Measurements from ENCODE around the gene ANKRD66. TPM values are rescaled to one million over a fixed set of nuclear protein-coding genes. Genes with fewer than 3 reads are reported as not detected.
"Not testable (repeated sequence)": the region's sequence is repeated elsewhere in the genome, so short reads cannot be mapped to it uniquely, and the experiment has no call there.

ANKRD66 gene
- polyA plus RNA-seq, 2 donors = not detected

DNA sequence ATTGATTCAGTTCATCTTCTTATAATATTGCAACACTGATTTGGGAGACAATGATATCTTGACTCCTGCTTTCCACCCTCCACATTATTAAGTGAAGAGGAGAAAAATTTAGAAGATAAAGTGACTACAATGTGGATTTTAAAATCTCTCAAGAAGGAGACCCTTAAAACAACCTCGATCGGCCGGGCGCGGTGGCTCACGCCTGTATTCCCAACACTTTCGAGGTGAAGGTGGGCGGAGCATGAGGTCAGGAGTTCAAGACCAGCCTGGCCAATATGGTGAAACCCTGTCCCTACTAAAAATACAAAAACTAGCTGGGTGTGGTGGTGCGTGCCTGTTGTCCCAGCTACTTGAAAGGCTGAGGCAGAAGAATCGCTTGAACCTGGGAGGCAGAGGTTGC lies 17.5 kb downstream of the ANKRD66 start:
- not testable (repeated sequence) for H3K4me3 ChIP-seq (ENCODE audit: low read depth in 1 of 2, low read length in 2 of 2); H3K9me3 ChIP-seq (ENCODE audit: control insufficient read depth in 2 of 2, insufficient read depth in 1 of 2, low read depth in 1 of 2, low read length in 1 of 2); H3K27ac ChIP-seq (ENCODE audit: low read depth in 2 of 2, low read length in 1 of 2); H3K27me3 ChIP-seq (ENCODE audit: control insufficient read depth in 1 of 2, insufficient read depth in 2 of 2, low read length in 2 of 2); H3K36me3 ChIP-seq (ENCODE audit: control insufficient read depth in 2 of 2, insufficient read depth in 2 of 2, low read length in 1 of 2); H3K4me1 ChIP-seq (ENCODE audit: control insufficient read depth in 2 of 2, insufficient read depth in 2 of 2, low read length in 1 of 2)
- WGBS, 2 donors = 93 to 95% methylated on average over 10 of the region's 10 CpGs

GRCh38 chr6:46764961-46765360 lies 18.2 kb downstream of the ANKRD66 start:
- no peaks in the 10 kb centered on the region for H3K9me3 ChIP-seq (ENCODE audit: control insufficient read depth in 2 of 2, insufficient read depth in 1 of 2, low read depth in 1 of 2, low read length in 1 of 2)
- no peaks in the 10 kb centered on the region for H3K27me3 ChIP-seq (ENCODE audit: control insufficient read depth in 1 of 2, insufficient read depth in 2 of 2, low read length in 2 of 2)
- no peak overlapping the region for H3K27ac ChIP-seq (ENCODE audit: low read depth in 2 of 2, low read length in 1 of 2)
- H3K4me1 ChIP-seq (ENCODE audit: control insufficient read depth in 2 of 2, insufficient read depth in 2 of 2, low read length in 1 of 2) = no peaks in the 10 kb centered on the region
- 92 to 94% methylated on average over 5 of the region's 5 CpGs for WGBS, 2 donors
- no peak overlapping the region for H3K4me3 ChIP-seq (ENCODE audit: low read depth in 1 of 2, low read length in 2 of 2)
- no peaks in the 10 kb centered on the region for H3K36me3 ChIP-seq (ENCODE audit: control insufficient read depth in 2 of 2, insufficient read depth in 2 of 2, low read length in 1 of 2)

- Histone ChIP-seq H3K27me3 (ENCODE audit: control insufficient read depth in 1 of 2, insufficient read depth in 2 of 2, low read length in 2 of 2) (no peaks in the 10 kb centered on the region), H3K4me3 (ENCODE audit: low read depth in 1 of 2, low read length in 2 of 2) (no peak overlapping the region), H3K36me3 (ENCODE audit: control insufficient read depth in 2 of 2, insufficient read depth in 2 of 2, low read length in 1 of 2) (no peaks in the 10 kb centered on the region), H3K27ac (ENCODE audit: low read depth in 2 of 2, low read length in 1 of 2) (no peak overlapping the region), H3K4me1 (ENCODE audit: control insufficient read depth in 2 of 2, insufficient read depth in 2 of 2, low read length in 1 of 2) (no peaks in the 10 kb centered on the region), H3K9me3 (ENCODE audit: control insufficient read depth in 2 of 2, insufficient read depth in 1 of 2, low read depth in 1 of 2, low read length in 1 of 2) (no peaks in the 10 kb centered on the region)
- 88 to 91% methylated on average over 1 of the region's 1 CpG for WGBS, 2 donors
These were observed 25.3 kb downstream of the ANKRD66 start for GRCh38 chr6:46772016-46772415.

- 74% methylated on average over 2 of the region's 2 CpGs for WGBS, 2 donors
- H3K27ac ChIP-seq (ENCODE audit: low read depth in 2 of 2, low read length in 1 of 2) = no peak overlapping the region
- no peaks in the 10 kb centered on the region for H3K36me3 ChIP-seq (ENCODE audit: control insufficient read depth in 2 of 2, insufficient read depth in 2 of 2, low read length in 1 of 2)
These were observed 26.0 kb downstream of the ANKRD66 start for GRCh38 chr6:46772762-46773161.

DNA sequence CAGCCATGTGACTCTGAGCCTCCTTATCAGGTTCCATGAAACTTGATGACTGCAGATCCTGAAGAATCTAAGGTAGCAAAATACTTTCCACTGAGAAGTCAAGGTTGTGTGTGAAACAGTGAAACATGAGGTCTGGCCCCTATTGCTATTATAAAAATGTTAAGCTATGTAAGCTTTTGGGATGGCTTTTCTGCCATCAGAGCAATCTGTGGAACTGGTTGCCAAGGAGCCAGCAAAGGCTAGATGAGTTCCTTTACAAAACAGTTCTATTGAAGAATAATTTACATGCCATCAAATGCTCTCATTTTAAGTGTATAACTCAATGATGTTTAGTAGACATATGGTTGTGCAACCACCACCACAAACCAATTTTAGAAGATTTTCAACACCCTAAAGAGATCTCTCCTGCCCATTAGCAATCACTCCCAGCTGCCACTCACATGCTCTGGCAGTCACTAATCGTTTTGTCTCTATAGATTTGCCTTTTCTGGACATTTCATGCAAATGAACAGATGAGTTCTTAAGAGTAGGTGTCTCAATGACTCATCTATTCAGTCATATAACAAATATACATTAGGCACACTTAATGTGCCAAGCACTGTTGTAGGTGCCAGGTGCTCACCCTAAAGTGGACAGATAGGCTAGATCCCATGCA lies 26.6 kb downstream of the ANKRD66 start:
- WGBS, 2 donors = 35 to 64% methylated on average over 1 of the region's 1 CpG
- H3K27ac ChIP-seq (ENCODE audit: low read depth in 2 of 2, low read length in 1 of 2) = no peak overlapping the region

More at GRCh38 chr6:46772762-46773161, 26.0 kb downstream of the ANKRD66 start:
- no peaks in the 10 kb centered on the region for H3K27me3 ChIP-seq (ENCODE audit: control insufficient read depth in 1 of 2, insufficient read depth in 2 of 2, low read length in 2 of 2)
- no peaks in the 10 kb centered on the region for H3K4me1 ChIP-seq (ENCODE audit: control insufficient read depth in 2 of 2, insufficient read depth in 2 of 2, low read length in 1 of 2)
- H3K9me3 ChIP-seq (ENCODE audit: control insufficient read depth in 2 of 2, insufficient read depth in 1 of 2, low read depth in 1 of 2, low read length in 1 of 2) = no peaks in the 10 kb centered on the region
- no peak overlapping the region for H3K4me3 ChIP-seq (ENCODE audit: low read depth in 1 of 2, low read length in 2 of 2)

DNA sequence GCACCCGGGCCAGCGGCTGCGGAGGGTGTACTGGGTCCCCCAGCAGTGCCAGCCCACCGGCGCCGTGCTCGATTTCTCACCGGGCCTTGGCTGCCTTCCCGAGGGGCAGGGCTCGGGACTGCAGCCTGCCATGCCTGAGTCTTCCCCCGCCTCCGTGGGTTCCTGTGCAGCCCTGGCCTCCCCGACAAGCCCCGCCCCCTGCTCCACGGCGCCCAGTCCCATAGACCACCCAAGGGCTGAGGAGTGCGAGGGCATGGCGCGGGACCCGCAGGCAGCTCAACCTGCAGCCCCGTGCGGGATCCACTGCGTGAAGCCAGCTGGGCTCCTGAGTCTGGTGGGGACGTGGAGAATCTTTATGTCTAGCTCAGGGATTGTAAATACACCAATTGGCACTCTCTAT lies 28.0 kb downstream of the ANKRD66 start:
- not testable (repeated sequence) for H3K4me3 ChIP-seq (ENCODE audit: low read depth in 1 of 2, low read length in 2 of 2); H3K9me3 ChIP-seq (ENCODE audit: control insufficient read depth in 2 of 2, insufficient read depth in 1 of 2, low read depth in 1 of 2, low read length in 1 of 2); H3K4me1 ChIP-seq (ENCODE audit: control insufficient read depth in 2 of 2, insufficient read depth in 2 of 2, low read length in 1 of 2); H3K27ac ChIP-seq (ENCODE audit: low read depth in 2 of 2, low read length in 1 of 2); H3K27me3 ChIP-seq (ENCODE audit: control insufficient read depth in 1 of 2, insufficient read depth in 2 of 2, low read length in 2 of 2); H3K36me3 ChIP-seq (ENCODE audit: control insufficient read depth in 2 of 2, insufficient read depth in 2 of 2, low read length in 1 of 2)
- 94 to 97% methylated on average over 21 to 24 of the region's 24 CpGs for WGBS, 2 donors

More for the DNA sequence above, 26.6 kb downstream of the ANKRD66 start:
- H3K4me3 ChIP-seq (ENCODE audit: low read depth in 1 of 2, low read length in 2 of 2) = no peak overlapping the region
- H3K36me3 ChIP-seq (ENCODE audit: control insufficient read depth in 2 of 2, insufficient read depth in 2 of 2, low read length in 1 of 2) = no peaks in the 10 kb centered on the region
- H3K4me1 ChIP-seq (ENCODE audit: control insufficient read depth in 2 of 2, insufficient read depth in 2 of 2, low read length in 1 of 2) = no peaks in the 10 kb centered on the region
- H3K9me3 ChIP-seq (ENCODE audit: control insufficient read depth in 2 of 2, insufficient read depth in 1 of 2, low read depth in 1 of 2, low read length in 1 of 2) = no peaks in the 10 kb centered on the region
- no peaks in the 10 kb centered on the region for H3K27me3 ChIP-seq (ENCODE audit: control insufficient read depth in 1 of 2, insufficient read depth in 2 of 2, low read length in 2 of 2)

DNA sequence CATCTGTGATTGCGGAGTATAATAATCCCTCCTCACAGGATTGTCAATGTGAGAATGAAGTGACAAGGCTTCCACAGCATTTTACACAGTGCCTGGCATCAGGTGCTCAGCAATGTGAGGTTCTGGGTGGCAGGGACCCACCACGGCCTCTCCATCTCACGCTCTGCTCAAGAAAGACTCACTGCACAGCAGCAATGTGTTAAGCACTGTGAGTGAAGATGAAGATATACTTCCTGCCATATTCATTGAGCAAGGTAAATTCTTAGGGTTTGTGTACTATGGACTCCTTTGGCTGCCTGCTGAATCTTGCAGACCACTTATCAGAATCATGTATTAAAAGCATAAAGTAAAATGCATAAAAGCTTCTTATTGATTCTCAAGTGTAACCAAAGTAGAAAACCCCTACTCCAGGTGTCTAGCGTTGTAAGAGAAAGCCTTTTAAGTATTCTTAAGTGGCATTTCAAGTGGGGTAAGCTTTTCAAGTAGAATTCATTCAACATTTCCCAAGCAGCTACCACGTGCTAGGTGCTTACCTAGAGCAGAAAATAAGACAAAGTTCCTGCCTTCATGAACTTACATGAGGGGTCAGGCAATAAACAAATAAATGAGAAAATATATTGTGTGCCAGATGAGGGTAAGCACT lies 29.5 kb downstream of the ANKRD66 start:
- WGBS, 2 donors = 87 to 89% methylated on average over 5 of the region's 5 CpGs
- Histone ChIP-seq H3K27ac (ENCODE audit: low read depth in 2 of 2, low read length in 1 of 2) (no peak overlapping the region), H3K4me1 (ENCODE audit: control insufficient read depth in 2 of 2, insufficient read depth in 2 of 2, low read length in 1 of 2) (no peaks in the 10 kb centered on the region), H3K36me3 (ENCODE audit: control insufficient read depth in 2 of 2, insufficient read depth in 2 of 2, low read length in 1 of 2) (no peaks in the 10 kb centered on the region), H3K27me3 (ENCODE audit: control insufficient read depth in 1 of 2, insufficient read depth in 2 of 2, low read length in 2 of 2) (no peaks in the 10 kb centered on the region), H3K4me3 (ENCODE audit: low read depth in 1 of 2, low read length in 2 of 2) (no peak overlapping the region), H3K9me3 (ENCODE audit: control insufficient read depth in 2 of 2, insufficient read depth in 1 of 2, low read depth in 1 of 2, low read length in 1 of 2) (no peaks in the 10 kb centered on the region)

DNA sequence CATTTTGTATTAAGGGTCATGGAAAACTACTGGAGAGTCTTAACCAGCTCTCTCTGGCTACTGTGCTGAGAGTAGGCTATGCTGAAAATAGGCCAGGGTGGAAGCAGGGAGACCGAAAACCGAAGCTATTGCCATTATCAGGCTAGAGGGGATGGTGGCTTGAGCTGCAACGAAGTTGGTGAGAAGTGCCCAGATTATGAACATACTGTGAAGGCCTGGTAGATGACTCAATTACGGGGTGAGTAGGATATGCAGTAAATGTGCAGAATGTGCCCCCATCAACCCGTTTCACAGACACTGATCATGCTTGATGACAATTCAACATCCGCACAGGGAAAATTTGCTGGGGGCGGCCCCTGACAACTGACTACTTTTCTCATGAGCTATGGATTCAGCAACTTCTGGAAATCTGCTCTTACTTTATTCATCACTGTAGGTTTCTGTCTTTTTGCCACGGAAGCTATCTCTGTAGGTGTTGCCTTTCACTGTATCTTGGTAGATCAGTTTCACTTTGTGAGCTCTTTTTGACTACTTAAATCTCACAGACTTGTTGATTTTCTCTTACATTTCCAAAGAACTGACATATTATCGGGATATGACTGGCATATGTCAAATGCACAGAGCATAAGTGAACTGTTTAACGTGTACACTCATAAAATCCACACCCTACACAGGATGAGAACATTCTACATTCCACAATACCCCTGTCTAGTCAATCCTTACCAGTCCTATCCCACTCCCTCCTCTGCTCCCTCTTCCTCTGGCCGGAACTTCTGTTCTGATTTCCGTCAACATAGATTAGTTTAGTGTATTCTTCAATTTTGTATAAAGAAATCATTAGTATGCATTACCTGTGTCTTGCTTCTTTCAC lies 31.0 kb downstream of the ANKRD66 start:
- no peak overlapping the region for H3K4me3 ChIP-seq (ENCODE audit: low read depth in 1 of 2, low read length in 2 of 2)
- no peaks in the 10 kb centered on the region for H3K4me1 ChIP-seq (ENCODE audit: control insufficient read depth in 2 of 2, insufficient read depth in 2 of 2, low read length in 1 of 2)
- 85 to 87% methylated on average over 12 of the region's 12 CpGs for WGBS, 2 donors

GRCh38 chr6:46781478-46782378 lies 35.0 kb downstream of the ANKRD66 start:
- Histone ChIP-seq H3K4me1 (ENCODE audit: control insufficient read depth in 2 of 2, insufficient read depth in 2 of 2, low read length in 1 of 2) (no peaks in the 10 kb centered on the region), H3K9me3 (ENCODE audit: control insufficient read depth in 2 of 2, insufficient read depth in 1 of 2, low read depth in 1 of 2, low read length in 1 of 2) (no peaks in the 10 kb centered on the region), H3K27ac (ENCODE audit: low read depth in 2 of 2, low read length in 1 of 2) (no peak overlapping the region), H3K4me3 (ENCODE audit: low read depth in 1 of 2, low read length in 2 of 2) (no peak overlapping the region), H3K36me3 (ENCODE audit: control insufficient read depth in 2 of 2, insufficient read depth in 2 of 2, low read length in 1 of 2) (no peaks in the 10 kb centered on the region), H3K27me3 (ENCODE audit: control insufficient read depth in 1 of 2, insufficient read depth in 2 of 2, low read length in 2 of 2) (no peaks in the 10 kb centered on the region)
- WGBS, 2 donors = 31 to 35% methylated on average over 6 of the region's 6 CpGs

More for the DNA sequence above, 31.0 kb downstream of the ANKRD66 start:
- Histone ChIP-seq H3K36me3 (ENCODE audit: control insufficient read depth in 2 of 2, insufficient read depth in 2 of 2, low read length in 1 of 2) (no peaks in the 10 kb centered on the region), H3K9me3 (ENCODE audit: control insufficient read depth in 2 of 2, insufficient read depth in 1 of 2, low read depth in 1 of 2, low read length in 1 of 2) (no peaks in the 10 kb centered on the region), H3K27me3 (ENCODE audit: control insufficient read depth in 1 of 2, insufficient read depth in 2 of 2, low read length in 2 of 2) (no peaks in the 10 kb centered on the region), H3K27ac (ENCODE audit: low read depth in 2 of 2, low read length in 1 of 2) (no peak overlapping the region)
